Hepatocyte (in vitro differentiated cells): ENCODE measurements around the gene ETFB. TPM values are rescaled to one million over a fixed set of nuclear protein-coding genes. Genes with fewer than 3 reads are reported as not detected.
A peak's percentile ranks its signal among the peaks of the same experiment; 100 is the strongest.

ENCODE experiments used
- DNase-seq: peaks from one replicate; pipeline ENCODE4 v3.0.0-alpha.2; 2016; ENCODE audit warnings: low spot score
- H2AFZ ChIP-seq: fragments of 200-600 bp; sonication (generic); 2 replicates; pipeline ENCODE4 v1.6.0; 2016; ENCODE audit warnings: antibody characterized with exemption, mild to moderate bottlenecking
- H3K27ac ChIP-seq: fragments of 200-600 bp; sonication (generic); 2 replicates; pipeline ENCODE4 v1.5.1; 2016; ENCODE audit warnings: mild to moderate bottlenecking
- H3K27me3 ChIP-seq: fragments of 200-600 bp; sonication (generic); 2 replicates; pipeline ENCODE4 v1.6.1; 2016
- H3K36me3 ChIP-seq: fragments of 200-600 bp; sonication (generic); replicated peaks from 2 replicates; pipeline ENCODE4 v1.5.1; 2016; ENCODE audit warnings: low read depth; ENCODE audit not compliant: insufficient read depth
- H3K4me1 ChIP-seq: fragments of 200-600 bp; sonication (generic); 2 replicates; pipeline ENCODE4 v1.5.1; 2016; ENCODE audit warnings: mild to moderate bottlenecking, moderate library complexity; ENCODE audit not compliant: insufficient read depth
- H3K4me2 ChIP-seq: fragments of 200-600 bp; sonication (generic); 2 replicates; pipeline ENCODE4 v1.6.0; 2016
- H3K4me3 ChIP-seq: fragments of 200-600 bp; sonication (generic); 2 replicates; pipeline ENCODE4 v1.5.1; 2016; ENCODE audit warnings: mild to moderate bottlenecking
- H3K79me2 ChIP-seq: fragments of 200-600 bp; sonication (generic); 2 replicates; pipeline ENCODE4 v1.6.0; 2017; ENCODE audit warnings: mild to moderate bottlenecking
- H3K9me2 ChIP-seq: fragments of 200-600 bp; sonication (generic); replicated peaks from 2 replicates; pipeline ENCODE4 v1.6.0; 2017; ENCODE audit warnings: mild to moderate bottlenecking; ENCODE audit not compliant: insufficient read depth
- H3K9me3 ChIP-seq: fragments of 200-600 bp; sonication (generic); 2 replicates; pipeline ENCODE4 v1.5.1; 2016; ENCODE audit warnings: low read depth, mild to moderate bottlenecking
- H4K20me1 ChIP-seq: fragments of 200-600 bp; sonication (generic); 2 replicates; pipeline ENCODE4 v1.6.0; 2016; ENCODE audit warnings: mild to moderate bottlenecking; ENCODE audit not compliant: insufficient read depth, poor library complexity, severe bottlenecking
- EZH2 ChIP-seq: fragments of 200-600 bp; sonication (generic); IDR thresholded peaks from 2 replicates; pipeline ENCODE4 v1.6.1; 2016; ENCODE audit warnings: antibody characterized with exemption, mild to moderate bottlenecking, borderline replicate concordance
- EZH2phosphoT487 ChIP-seq: fragments of 200-600 bp; sonication (generic); IDR thresholded peaks from one replicate; pipeline ENCODE4 v1.6.1; 2018; ENCODE audit warnings: antibody characterized with exemption, mild to moderate bottlenecking, low read depth, moderate library complexity; ENCODE audit not compliant: unreplicated experiment, severe bottlenecking
- WGBS: methylation state at CpG from one replicate; pipeline ENCODE4 v1.1.6; 2016; ENCODE audit warnings: low lambda C conversion rate; ENCODE audit errors: missing lambda C conversion rate; 5-methylcytosine and 5-hydroxymethylcytosine counted together
- polyA plus RNA-seq: library from polyadenylated mRNA; unstranded; fragments of >200 nt; fragmentation: Nextera tagmentation; extraction: Ambion mirVana; gene quantifications from 2 replicates; pipeline ENCODE4 v1.2.1, GENCODE V29; 2016
- total RNA-seq: library from RNA; depleted of rRNA; stranded (reverse); fragments of >200 nt; gene quantifications from 2 replicates; pipeline ENCODE4 v1.2.3, GENCODE V29; 2014
- TF ChIP-seq, protein P1 (sequence below): fragments of 200-600 bp; sonication (generic); IDR thresholded peaks from 2 replicates; pipeline ENCODE4 v1.5.1; 2016; ENCODE audit warnings: antibody characterized with exemption, mild to moderate bottlenecking; ENCODE audit not compliant: poor library complexity

The ETFB gene
- total and polyA plus RNA-seq, 2 experiments from 2014 or later: 190 to 237 TPM

DNA sequence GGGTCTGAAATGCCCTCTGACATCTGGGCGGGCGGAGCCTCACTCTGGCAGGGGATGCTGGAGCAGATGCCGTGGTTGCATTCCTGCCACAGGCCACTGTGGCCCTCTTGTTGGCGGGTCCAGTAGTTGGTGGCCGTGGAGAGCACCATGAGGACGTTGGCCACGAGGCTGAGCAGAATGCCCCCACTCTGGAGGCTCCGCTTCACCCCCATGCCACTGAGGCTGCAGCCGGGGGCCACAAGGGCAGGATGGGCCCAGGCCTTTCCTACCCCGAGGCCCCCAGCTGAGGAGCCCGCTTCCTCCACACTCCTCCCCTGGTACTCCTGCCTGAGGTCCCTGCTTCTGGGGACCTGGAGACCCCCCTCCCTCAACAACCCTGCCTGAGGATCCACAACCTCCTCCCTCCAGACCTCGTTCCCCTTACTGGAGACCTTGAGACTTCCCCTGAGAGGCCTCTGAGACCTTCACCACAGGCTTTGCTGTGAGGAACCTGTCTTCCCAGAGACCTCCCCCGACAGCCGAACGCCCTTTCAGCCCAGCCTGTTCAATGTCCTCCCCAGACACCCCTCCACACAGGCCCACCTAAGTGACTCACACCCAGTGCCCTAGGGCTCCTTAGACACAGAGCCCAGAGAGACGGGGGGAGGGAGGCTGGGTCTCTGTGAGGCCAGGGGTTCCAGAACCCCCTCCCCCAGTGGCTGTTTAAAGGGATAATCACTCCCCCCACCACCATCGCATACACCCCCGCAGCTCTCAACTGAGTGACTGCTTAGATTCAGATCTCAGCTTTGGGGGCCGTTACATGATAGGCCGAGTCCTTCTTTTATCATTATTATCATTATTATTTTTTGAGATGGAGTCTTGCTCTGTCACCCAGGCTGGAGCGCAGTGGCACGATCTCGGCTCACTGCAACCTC, 2.4 kb upstream of the ETFB start, which contains the start of gene CLDND2:
Gene CLDND2 (minus strand): TSS at position 638 of the 917 bp plus-strand sequence. CDS start 426 bp downstream, at position 212.
- peak within 1 kb of the TSS; percentile 51 for H2AFZ ChIP-seq
- H3K27me3 ChIP-seq: no peaks in the 10 kb centered on the region
- peak within 1 kb of the TSS; percentile 89 for H3K4me2 ChIP-seq
- H3K36me3 ChIP-seq: no peaks in the 10 kb centered on the region
- WGBS: 73% methylated on average over 20 of the region's 23 CpGs
- peak within 1 kb of the TSS; percentile 86 for H3K27ac ChIP-seq
- H3K9me2 ChIP-seq: no peaks in the 10 kb centered on the region
- no peaks in the 10 kb centered on the region for H3K9me3 ChIP-seq
- peak within 1 kb of the TSS; percentile 35 for H3K4me3 ChIP-seq
- H3K4me1 ChIP-seq: peaks cover 24% of the 10 kb centered on the region
- DNase-seq: no peak
- no peaks in the 10 kb centered on the region for H4K20me1 ChIP-seq
- no peak for TF ChIP-seq EZH2phosphoT487
- TF ChIP-seq, protein P1, sequence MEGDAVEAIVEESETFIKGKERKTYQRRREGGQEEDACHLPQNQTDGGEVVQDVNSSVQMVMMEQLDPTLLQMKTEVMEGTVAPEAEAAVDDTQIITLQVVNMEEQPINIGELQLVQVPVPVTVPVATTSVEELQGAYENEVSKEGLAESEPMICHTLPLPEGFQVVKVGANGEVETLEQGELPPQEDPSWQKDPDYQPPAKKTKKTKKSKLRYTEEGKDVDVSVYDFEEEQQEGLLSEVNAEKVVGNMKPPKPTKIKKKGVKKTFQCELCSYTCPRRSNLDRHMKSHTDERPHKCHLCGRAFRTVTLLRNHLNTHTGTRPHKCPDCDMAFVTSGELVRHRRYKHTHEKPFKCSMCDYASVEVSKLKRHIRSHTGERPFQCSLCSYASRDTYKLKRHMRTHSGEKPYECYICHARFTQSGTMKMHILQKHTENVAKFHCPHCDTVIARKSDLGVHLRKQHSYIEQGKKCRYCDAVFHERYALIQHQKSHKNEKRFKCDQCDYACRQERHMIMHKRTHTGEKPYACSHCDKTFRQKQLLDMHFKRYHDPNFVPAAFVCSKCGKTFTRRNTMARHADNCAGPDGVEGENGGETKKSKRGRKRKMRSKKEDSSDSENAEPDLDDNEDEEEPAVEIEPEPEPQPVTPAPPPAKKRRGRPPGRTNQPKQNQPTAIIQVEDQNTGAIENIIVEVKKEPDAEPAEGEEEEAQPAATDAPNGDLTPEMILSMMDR: no peak
- TF ChIP-seq EZH2: no peak
- peaks cover 19% of the 10 kb centered on the region for H3K79me2 ChIP-seq

DNA sequence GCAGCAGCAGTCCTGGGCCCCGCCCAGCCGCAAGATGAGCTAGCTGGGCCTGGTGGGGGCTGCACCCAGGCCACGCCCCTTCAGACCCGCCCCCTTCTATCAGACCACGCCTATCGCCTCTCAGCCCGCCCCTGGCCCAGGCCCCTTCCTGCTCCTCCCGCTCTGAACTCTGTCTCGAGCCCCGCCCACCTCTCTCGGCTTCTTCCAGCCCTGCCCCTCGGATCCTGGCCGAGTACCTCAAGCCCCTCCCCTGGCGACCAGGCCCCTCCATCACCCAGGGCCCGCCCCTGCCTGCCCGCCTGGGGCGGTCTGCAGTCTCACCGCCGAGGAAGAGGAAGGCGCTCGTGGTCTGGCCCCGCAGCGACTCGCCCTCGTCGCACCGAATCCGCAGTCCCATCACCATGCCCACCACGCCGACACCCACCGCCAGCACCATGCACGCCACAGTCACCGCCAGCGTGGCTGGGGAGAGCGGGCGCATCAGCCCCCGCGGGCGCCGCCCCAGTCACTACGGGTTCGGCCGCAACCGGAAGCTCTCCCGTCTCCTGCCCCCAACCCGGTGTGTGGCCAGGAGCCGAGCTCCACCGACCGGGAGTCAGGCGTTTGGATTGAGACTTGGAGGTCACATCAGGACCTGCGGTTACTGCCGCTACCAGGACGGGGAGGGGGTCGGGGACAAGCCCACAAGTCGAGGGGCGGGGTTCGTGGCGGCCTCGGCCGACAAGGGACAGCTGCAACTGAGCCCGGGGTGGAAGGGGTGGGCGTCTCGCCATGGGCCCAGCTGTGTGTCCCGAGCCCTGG, 1.6 kb upstream of the ETFB start:
- H3K27ac ChIP-seq: peak overlapping the region; percentile 86
- peak overlapping the region; percentile 51 for H2AFZ ChIP-seq
- peak overlapping the region; percentile 97 for H3K4me2 ChIP-seq
- no peaks in the 10 kb centered on the region for H3K9me3 ChIP-seq
- no peaks in the 10 kb centered on the region for H4K20me1 ChIP-seq
- WGBS: under 1% methylated on average over 43 of the region's 64 CpGs
- H3K79me2 ChIP-seq: peaks cover 19% of the 10 kb centered on the region
- peaks cover 31% of the 10 kb centered on the region for H3K4me1 ChIP-seq
- H3K4me3 ChIP-seq: peak overlapping the region; percentile 35
- H3K27me3 ChIP-seq: no peaks in the 10 kb centered on the region
- H3K36me3 ChIP-seq: no peaks in the 10 kb centered on the region
- peak; percentile 100 for DNase-seq
- no peaks in the 10 kb centered on the region for H3K9me2 ChIP-seq
- no peak for TF ChIP-seq EZH2
- TF ChIP-seq EZH2phosphoT487: no peak
- TF ChIP-seq, protein P1: no peak

DNA sequence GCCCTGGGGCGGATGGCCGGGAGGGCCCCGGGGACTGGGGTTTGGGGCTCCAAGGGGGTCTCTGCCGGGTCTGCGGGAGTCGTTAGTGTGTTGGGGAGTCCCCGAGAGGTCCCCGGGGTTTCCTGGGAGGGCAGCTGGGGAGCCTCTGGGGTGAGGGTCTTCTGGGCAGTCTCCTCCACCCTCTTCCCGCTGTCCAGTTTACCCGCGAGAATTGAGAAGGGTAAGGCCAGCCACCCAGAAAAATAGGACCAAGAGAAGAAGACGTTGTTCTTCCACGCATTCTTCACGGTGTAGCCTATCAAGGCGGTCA, 1.0 kb upstream of the ETFB start:
- H3K9me3 ChIP-seq: no peaks in the 10 kb centered on the region
- H3K9me2 ChIP-seq: no peaks in the 10 kb centered on the region
- peak overlapping the region; percentile 62 for H3K4me3 ChIP-seq
- peak overlapping the region; percentile 99 for H3K27ac ChIP-seq
- whole genome bisulfite sequencing: 0% methylated on average over 5 of the region's 15 CpGs
- DNase-seq: no peak
- H3K27me3 ChIP-seq: no peaks in the 10 kb centered on the region
- TF ChIP-seq EZH2phosphoT487 (no peak), EZH2 (no peak)
- TF ChIP-seq, protein P1: no peak
- peak overlapping the region; percentile 97 for H3K4me2 ChIP-seq
- H2AFZ ChIP-seq: no peak overlapping the region
- H3K4me1 ChIP-seq: peaks cover 34% of the 10 kb centered on the region
- no peaks in the 10 kb centered on the region for H3K36me3 ChIP-seq
- H4K20me1 ChIP-seq: no peaks in the 10 kb centered on the region
- H3K79me2 ChIP-seq: peaks cover 19% of the 10 kb centered on the region
